ENCODE measurements around the gene TMA7. TPM values are rescaled to one million over a fixed set of nuclear protein-coding genes. Genes with fewer than 3 reads are reported as not detected.
A peak's percentile ranks its signal among the peaks of the same experiment; 100 is the strongest.

The TMA7 gene
- total RNA-seq, 2 experiments from 2014 or later, result 250 to 313 TPM

DNA sequence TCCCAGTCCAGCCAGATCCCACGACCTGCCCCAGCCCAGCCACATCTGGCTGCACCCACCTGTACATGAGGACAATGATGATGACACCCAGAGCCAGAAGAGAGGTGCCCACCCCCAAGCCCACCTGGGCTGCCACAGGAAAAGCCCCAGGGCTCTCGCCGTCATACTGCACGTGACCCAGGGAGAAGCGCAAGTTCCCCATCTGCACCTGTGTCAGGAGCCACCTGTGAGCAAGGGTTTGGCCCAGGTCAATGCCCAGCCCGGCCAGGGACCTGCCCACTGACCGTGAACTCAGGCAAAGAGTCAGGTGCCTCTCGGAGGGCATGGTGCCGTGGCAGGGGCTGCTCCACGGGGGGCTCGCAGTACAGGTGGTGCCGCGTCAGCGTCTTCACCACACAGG lies 26.4 kb upstream of the TMA7 start:
- H3K36me3 ChIP-seq (ENCODE audit: insufficient read depth, low read length), result no peaks in the 10 kb centered on the region
- no peaks in the 10 kb centered on the region for H3K9me3 ChIP-seq (ENCODE audit: low read length)
- BruUV-seq (replicated peaks), result no TSS peak
- DNase-seq (ENCODE audit: low spot score), result no peak
- H3K79me2 ChIP-seq (ENCODE audit: insufficient read depth, low read depth, low read length), result no peaks in the 10 kb centered on the region
- H4K20me1 ChIP-seq (ENCODE audit: insufficient read depth, low read length), result no peaks in the 10 kb centered on the region
- H3K4me1 ChIP-seq (ENCODE audit: insufficient read depth, low read length, poor library complexity, severe bottlenecking), result peaks cover 6% of the 10 kb centered on the region
- ChIA-PET POLR2A (no interaction called here), CTCF (ENCODE audit: unreplicated experiment) (no interaction called here)
- TF ChIP-seq EZH2phosphoT487 (IDR thresholded peaks at IDR 0.05; ENCODE audit: borderline replicate concordance, low read depth, low read length), result no peak
- TF ChIP-seq, protein P1, sequence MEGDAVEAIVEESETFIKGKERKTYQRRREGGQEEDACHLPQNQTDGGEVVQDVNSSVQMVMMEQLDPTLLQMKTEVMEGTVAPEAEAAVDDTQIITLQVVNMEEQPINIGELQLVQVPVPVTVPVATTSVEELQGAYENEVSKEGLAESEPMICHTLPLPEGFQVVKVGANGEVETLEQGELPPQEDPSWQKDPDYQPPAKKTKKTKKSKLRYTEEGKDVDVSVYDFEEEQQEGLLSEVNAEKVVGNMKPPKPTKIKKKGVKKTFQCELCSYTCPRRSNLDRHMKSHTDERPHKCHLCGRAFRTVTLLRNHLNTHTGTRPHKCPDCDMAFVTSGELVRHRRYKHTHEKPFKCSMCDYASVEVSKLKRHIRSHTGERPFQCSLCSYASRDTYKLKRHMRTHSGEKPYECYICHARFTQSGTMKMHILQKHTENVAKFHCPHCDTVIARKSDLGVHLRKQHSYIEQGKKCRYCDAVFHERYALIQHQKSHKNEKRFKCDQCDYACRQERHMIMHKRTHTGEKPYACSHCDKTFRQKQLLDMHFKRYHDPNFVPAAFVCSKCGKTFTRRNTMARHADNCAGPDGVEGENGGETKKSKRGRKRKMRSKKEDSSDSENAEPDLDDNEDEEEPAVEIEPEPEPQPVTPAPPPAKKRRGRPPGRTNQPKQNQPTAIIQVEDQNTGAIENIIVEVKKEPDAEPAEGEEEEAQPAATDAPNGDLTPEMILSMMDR (conservative IDR thresholded peaks at IDR 0.05; ENCODE audit: low read length), result no peak
- no peak overlapping the region for H2AFZ ChIP-seq (ENCODE audit: low read length)
- intact Hi-C loops (cut with micrococcal nuclease; ENCODE audit: unreplicated experiment), result no loop called here
- no peak overlapping the region for H3K4me3 ChIP-seq (ENCODE audit: low read depth, low read length, poor library complexity, severe bottlenecking)
- no peak overlapping the region for H3K27ac ChIP-seq (ENCODE audit: low read depth, low read length, poor library complexity, severe bottlenecking)
- no peak overlapping the region for H3K4me2 ChIP-seq (ENCODE audit: low read length)
- no peaks in the 10 kb centered on the region for H3K9me2 ChIP-seq (ENCODE audit: insufficient read depth, low read length)

DNA sequence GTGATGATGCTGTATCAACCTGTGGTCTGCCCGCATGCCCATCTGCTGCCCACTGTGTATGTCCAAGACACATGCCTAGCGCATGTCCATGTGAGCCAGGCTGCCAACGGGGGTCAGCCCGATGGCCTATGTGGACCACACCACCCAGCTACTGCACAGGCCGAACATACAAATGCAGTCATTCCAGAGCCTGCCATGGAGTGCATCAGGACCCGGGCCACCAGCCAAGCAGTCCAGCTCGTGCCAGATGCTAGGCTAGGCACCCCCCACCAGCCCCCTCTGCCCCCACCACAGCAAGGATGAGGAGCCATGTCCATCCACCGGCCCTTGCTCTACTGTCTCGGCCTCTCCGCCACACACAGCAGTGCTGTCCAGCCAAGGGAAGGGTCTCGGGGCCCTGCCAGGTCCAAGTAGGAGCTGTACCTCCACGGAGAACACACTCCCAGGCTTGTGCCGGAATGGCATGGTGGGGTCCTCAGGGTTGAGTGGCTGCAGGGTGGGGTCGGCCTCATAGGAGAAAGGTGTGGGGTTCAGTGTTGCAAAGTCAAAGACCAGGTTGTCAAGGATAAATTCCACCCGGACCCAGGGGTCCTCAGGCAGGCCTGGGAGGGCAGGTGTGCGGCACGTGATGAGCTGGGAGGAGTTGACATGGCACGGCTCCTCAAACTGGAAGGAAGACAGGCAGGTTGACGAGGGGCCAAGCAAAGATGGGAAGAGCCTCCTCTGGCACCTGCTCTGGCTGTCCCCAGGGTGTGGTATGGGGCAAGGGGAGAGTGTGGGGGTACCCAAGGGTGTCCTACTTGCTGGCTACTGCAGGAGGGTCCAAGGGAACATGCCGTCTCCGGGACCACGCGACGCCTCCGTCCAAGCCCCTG lies 25.4 kb upstream of the TMA7 start:
- Histone ChIP-seq H3K79me2 (ENCODE audit: insufficient read depth, low read depth, low read length) (no peaks in the 10 kb centered on the region), H2AFZ (ENCODE audit: low read length) (no peak overlapping the region), H3K9me3 (ENCODE audit: low read length) (no peaks in the 10 kb centered on the region), H4K20me1 (ENCODE audit: insufficient read depth, low read length) (no peaks in the 10 kb centered on the region), H3K9me2 (ENCODE audit: insufficient read depth, low read length) (no peaks in the 10 kb centered on the region), H3K4me3 (ENCODE audit: low read depth, low read length, poor library complexity, severe bottlenecking) (no peak overlapping the region), H3K4me1 (ENCODE audit: insufficient read depth, low read length, poor library complexity, severe bottlenecking) (peaks cover 6% of the 10 kb centered on the region), H3K4me2 (ENCODE audit: low read length) (no peak overlapping the region), H3K36me3 (ENCODE audit: insufficient read depth, low read length) (no peaks in the 10 kb centered on the region), H3K27ac (ENCODE audit: low read depth, low read length, poor library complexity, severe bottlenecking) (no peak overlapping the region)
- TF ChIP-seq, protein P1 (conservative IDR thresholded peaks at IDR 0.05; ENCODE audit: low read length), result no peak
- TF ChIP-seq EZH2phosphoT487 (IDR thresholded peaks at IDR 0.05; ENCODE audit: borderline replicate concordance, low read depth, low read length), result no peak
- POLR2A ChIA-PET, result no interaction called here
- no peak for DNase-seq (ENCODE audit: low spot score)
- CTCF ChIA-PET (ENCODE audit: unreplicated experiment), result no interaction called here
- intact Hi-C loops (cut with micrococcal nuclease; ENCODE audit: unreplicated experiment), result no loop called here
- BruUV-seq (replicated peaks), result no TSS peak

DNA sequence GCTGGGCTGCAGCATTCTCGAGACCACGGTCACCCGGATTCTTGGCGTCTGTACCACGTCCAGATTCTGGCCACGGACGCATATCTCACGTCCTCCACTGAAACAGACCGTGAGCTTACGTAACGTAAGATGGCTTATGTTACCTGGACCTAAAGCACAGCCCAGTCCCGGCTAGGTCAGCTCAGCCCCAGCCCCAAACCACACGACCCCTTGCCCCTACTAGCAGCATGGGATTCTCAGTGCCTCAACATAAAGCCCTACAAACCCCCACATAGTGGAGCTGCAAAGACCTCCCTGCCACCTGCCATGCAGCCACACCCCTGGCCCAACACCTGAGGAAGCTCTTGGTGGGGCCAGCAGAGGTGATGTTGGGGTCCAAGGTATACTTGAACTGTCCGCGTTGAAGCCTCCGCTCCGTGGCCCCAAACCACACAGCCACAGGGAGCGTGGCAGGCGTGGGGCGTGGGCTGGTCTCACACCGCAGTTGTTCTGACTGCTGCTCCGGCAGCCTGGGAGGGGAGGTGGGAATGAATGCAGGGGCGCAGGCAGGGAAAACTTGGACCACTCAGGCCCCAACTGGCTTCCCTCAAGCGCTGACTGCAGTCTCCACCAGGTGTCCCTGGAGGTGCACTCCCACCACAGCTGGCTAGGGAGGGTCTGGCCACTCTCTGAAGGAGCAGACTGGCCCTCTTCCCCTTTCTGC lies 24.7 kb upstream of the TMA7 start:
- H3K36me3 ChIP-seq (ENCODE audit: insufficient read depth, low read length), result no peaks in the 10 kb centered on the region
- no peaks in the 10 kb centered on the region for H4K20me1 ChIP-seq (ENCODE audit: insufficient read depth, low read length)
- no peaks in the 10 kb centered on the region for H3K79me2 ChIP-seq (ENCODE audit: insufficient read depth, low read depth, low read length)
- H3K4me1 ChIP-seq (ENCODE audit: insufficient read depth, low read length, poor library complexity, severe bottlenecking), result peaks cover 6% of the 10 kb centered on the region
- no peak overlapping the region for H2AFZ ChIP-seq (ENCODE audit: low read length)
- no peak overlapping the region for H3K4me2 ChIP-seq (ENCODE audit: low read length)
- no peaks in the 10 kb centered on the region for H3K9me2 ChIP-seq (ENCODE audit: insufficient read depth, low read length)
- no peak overlapping the region for H3K4me3 ChIP-seq (ENCODE audit: low read depth, low read length, poor library complexity, severe bottlenecking)
- POLR2A ChIA-PET, result no interaction called here
- H3K27ac ChIP-seq (ENCODE audit: low read depth, low read length, poor library complexity, severe bottlenecking), result no peak overlapping the region
- CTCF ChIA-PET (ENCODE audit: unreplicated experiment), result no interaction called here
- intact Hi-C loops (cut with micrococcal nuclease; ENCODE audit: unreplicated experiment), result no loop called here
- BruUV-seq (replicated peaks), result no TSS peak
- TF ChIP-seq, protein P1 (conservative IDR thresholded peaks at IDR 0.05; ENCODE audit: low read length), result peak; percentile 25; the same call in 1 of the 2 replicates
- no peak for TF ChIP-seq EZH2phosphoT487 (IDR thresholded peaks at IDR 0.05; ENCODE audit: borderline replicate concordance, low read depth, low read length)
- no peaks in the 10 kb centered on the region for H3K9me3 ChIP-seq (ENCODE audit: low read length)
- DNase-seq (ENCODE audit: low spot score), result no peak
